Calu3 (cell line): ENCODE measurements around the gene ANXA10. TPM values are rescaled to one million over a fixed set of nuclear protein-coding genes. Genes with fewer than 3 reads are reported as not detected.

ENCODE experiments used
- BruUV-seq: library from RNA; stranded (reverse); fragments of 400-500 nt; replicated peaks from 2 replicates; lab custom pipeline; 2021; lab: Mats Ljungman, UMichigan
- CTCF ChIA-PET: fragments of 300-600 bp; sonication (Branson Sonifier 250); formaldehyde crosslinking; loops from one replicate; lab custom pipeline; 2022; ENCODE audit warnings: antibody characterized with exemption; lab: Charles Lee
- DNase-seq: peaks from one replicate; pipeline ENCODE4 v3.0.0; 2022
- H3K27ac Mint-ChIP-seq: one replicate; pipeline ENCODE4 v1.8.0; 2022; ENCODE audit warnings: mixed read lengths; ENCODE audit not compliant: unreplicated experiment
- H3K27me3 Mint-ChIP-seq: one replicate; pipeline ENCODE4 v1.8.0; 2022; ENCODE audit warnings: mixed read lengths; ENCODE audit not compliant: unreplicated experiment
- H3K36me3 Mint-ChIP-seq: one replicate; pipeline ENCODE4 v1.8.0; 2022; ENCODE audit warnings: mild to moderate bottlenecking, moderate library complexity, mixed read lengths; ENCODE audit not compliant: insufficient read depth, unreplicated experiment
- H3K4me1 Mint-ChIP-seq: one replicate; pipeline ENCODE4 v1.8.0; 2022; ENCODE audit warnings: mild to moderate bottlenecking, low read depth, mixed read lengths; ENCODE audit not compliant: unreplicated experiment
- H3K4me3 Mint-ChIP-seq: one replicate; pipeline ENCODE4 v1.8.0; 2022; ENCODE audit warnings: mild to moderate bottlenecking, low read depth, moderate library complexity, mixed read lengths; ENCODE audit not compliant: unreplicated experiment
- H3K9me3 Mint-ChIP-seq: one replicate; pipeline ENCODE4 v1.8.0; 2022; ENCODE audit warnings: low read depth, mixed read lengths; ENCODE audit not compliant: unreplicated experiment
- intact Hi-C: fragments of 100-400 bp; cut with micrococcal nuclease; formaldehyde crosslinking; loops from one replicate; pipeline ENCODE4 v1.10.0; 2022; ENCODE audit not compliant: unreplicated experiment
- total RNA-seq: library from RNA; stranded (reverse); gene quantifications from 2 replicates; pipeline ENCODE4 v1.2.3, GENCODE V29; 2022
- TF ChIP-seq, protein P1 (sequence below): fragments of 200-600 bp; IDR thresholded peaks from one replicate; pipeline ENCODE4 v1.8.0; 2022; ENCODE audit warnings: antibody characterized with exemption; ENCODE audit not compliant: unreplicated experiment

ANXA10 gene
- total RNA-seq, 1 experiment from 2014 or later, result 43.2 TPM

DNA sequence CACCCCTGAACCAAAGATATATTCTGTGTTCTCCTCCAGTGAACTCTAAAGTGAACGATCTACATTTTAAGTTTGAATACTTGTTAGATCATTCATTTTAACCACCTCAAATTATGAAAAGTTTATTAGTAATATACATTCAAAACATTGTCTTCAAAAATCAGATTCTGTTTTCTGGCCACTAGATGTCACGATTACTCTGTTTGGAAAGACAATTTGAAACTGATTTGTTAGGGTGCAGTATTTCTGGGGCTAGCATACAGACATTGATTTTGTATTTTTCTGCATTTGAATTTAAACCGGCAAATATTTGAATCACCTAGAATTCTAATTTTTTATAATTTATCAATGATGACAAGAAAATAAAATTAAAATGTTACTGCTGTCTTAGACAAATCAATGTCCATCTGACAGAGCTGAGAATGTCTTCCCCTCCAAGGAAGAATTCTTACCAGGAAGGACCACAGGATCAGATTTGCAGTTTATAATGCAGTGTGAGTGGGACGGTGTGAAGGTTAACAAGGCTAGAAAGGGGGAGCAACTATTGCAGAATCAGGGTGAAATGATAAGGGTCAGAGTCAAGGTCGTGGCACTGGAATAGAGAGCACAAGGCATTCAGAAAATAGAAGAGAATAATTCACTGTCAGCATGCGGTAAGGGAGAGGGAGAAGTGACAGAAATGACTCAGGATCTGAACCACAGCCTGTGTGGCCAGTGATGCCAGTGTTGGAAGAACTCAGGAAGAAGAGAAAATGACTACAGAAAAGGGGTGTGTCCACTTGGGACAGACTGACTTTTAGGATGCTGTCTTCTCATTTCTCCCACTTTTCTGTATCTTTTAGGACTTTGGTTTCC lies 91.6 kb downstream of the ANXA10 start:
- Mint-ChIP-seq H3K27me3 (no peaks in the 10 kb centered on the region), H3K27ac (peak overlapping the region; percentile 38), H3K9me3 (peaks cover 3% of the 10 kb centered on the region), H3K36me3 (peaks cover 5% of the 10 kb centered on the region), H3K4me3 (no peak overlapping the region), H3K4me1 (no peaks in the 10 kb centered on the region)
- CTCF ChIA-PET, result interaction anchor here (0.5 kb wide), 1 partner anchor 112 kb away, joined by 3 read pairs; no protein-coding TSS in a partner anchor
- no TSS peak for BruUV-seq
- TF ChIP-seq, protein P1, sequence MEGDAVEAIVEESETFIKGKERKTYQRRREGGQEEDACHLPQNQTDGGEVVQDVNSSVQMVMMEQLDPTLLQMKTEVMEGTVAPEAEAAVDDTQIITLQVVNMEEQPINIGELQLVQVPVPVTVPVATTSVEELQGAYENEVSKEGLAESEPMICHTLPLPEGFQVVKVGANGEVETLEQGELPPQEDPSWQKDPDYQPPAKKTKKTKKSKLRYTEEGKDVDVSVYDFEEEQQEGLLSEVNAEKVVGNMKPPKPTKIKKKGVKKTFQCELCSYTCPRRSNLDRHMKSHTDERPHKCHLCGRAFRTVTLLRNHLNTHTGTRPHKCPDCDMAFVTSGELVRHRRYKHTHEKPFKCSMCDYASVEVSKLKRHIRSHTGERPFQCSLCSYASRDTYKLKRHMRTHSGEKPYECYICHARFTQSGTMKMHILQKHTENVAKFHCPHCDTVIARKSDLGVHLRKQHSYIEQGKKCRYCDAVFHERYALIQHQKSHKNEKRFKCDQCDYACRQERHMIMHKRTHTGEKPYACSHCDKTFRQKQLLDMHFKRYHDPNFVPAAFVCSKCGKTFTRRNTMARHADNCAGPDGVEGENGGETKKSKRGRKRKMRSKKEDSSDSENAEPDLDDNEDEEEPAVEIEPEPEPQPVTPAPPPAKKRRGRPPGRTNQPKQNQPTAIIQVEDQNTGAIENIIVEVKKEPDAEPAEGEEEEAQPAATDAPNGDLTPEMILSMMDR, result peak; percentile 29
- DNase-seq, result no peak
- intact Hi-C loops, result loop anchor here (2.0 kb wide), 1 partner anchor 739 kb away; no protein-coding TSS in a partner anchor

DNA sequence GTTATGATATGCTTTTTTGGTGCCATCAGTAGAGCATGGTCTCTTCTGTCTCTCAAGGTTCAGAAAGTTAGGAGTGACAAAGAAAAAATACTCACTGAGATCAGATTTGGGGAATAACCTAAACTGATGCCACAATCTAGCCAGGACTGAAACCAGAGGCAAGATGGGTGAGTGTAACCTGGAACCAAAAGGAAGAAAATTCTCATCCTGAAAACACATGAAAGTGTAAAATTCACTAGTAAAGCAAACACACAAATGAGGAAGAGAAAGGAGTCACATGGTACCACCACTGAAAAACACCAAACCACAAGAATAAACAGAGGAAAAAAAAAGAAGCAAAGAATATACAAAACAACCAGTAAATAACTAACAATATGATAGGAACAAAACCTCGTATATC lies 96.4 kb downstream of the ANXA10 start:
- intact Hi-C loops, result no loop called here
- no peaks in the 10 kb centered on the region for H3K4me1 Mint-ChIP-seq

DNA sequence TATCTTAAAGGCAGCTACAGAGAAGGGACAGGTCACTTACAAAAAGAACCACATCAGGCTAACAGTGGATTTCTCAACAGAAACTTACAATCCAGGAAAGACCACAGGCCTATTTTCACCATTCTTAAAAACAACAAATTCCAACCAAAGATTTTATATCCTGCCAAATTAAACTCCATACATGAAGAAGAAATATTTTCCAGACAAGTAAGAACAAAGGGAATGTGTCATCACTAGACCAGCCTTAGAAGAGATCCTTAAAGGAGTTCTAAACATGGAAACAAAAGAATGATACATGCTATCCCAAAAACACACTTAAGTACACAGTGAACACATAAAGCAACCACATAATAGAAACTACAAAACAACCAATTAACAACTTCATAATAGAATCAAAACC lies 105.6 kb downstream of the ANXA10 start:
- TF ChIP-seq, protein P1, result no peak
- Mint-ChIP-seq H3K27me3 (no peaks in the 10 kb centered on the region), H3K4me1 (no peaks in the 10 kb centered on the region), H3K9me3 (peaks cover 9% of the 10 kb centered on the region), H3K27ac (no peak overlapping the region), H3K36me3 (no peaks in the 10 kb centered on the region), H3K4me3 (no peak overlapping the region)
- intact Hi-C loops, result no loop called here
- BruUV-seq, result no TSS peak
- CTCF ChIA-PET, result no interaction called here
- DNase-seq, result no peak

More for the DNA sequence above, 96.4 kb downstream of the ANXA10 start:
- H3K36me3 Mint-ChIP-seq, result peaks cover 5% of the 10 kb centered on the region
- peaks cover 3% of the 10 kb centered on the region for H3K9me3 Mint-ChIP-seq
- TF ChIP-seq, protein P1, result no peak
- no peaks in the 10 kb centered on the region for H3K27me3 Mint-ChIP-seq
- no peak overlapping the region for H3K27ac Mint-ChIP-seq
- CTCF ChIA-PET, result no interaction called here
- no peak for DNase-seq
- no peak overlapping the region for H3K4me3 Mint-ChIP-seq
- BruUV-seq, result no TSS peak

DNA sequence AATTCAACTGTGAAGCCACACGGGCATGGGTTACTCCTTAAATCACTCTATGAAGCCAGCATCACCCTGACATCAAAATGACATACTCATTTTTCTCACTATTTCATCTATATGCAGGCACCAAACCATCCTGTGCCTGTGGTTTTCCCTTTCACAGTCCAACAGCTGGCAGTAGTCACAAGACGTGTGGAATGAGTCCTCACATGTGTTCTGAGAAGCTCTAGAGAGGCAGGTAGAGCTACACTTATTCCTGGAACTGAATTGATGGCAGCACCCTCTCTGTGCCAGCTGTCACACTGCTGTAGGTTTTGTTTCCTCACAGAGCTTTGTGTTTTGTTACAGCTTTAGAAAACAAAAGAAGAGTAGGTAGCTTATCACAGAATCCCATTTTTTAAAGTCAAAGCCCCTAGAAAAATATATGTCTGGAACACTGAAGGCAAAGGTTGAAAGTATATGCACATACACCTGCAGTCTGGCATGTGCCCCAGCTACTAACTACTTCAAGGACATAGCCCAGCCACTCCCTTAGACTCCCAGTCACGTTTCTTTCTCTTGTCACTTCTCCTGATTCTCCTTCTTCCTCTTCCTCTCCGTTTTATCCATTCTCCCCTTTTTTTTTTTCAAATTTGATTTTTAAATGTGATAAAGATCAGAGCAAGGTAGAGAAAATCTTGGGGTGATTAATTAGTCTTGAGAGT lies 107.1 kb downstream of the ANXA10 start:
- Mint-ChIP-seq H3K4me1 (no peaks in the 10 kb centered on the region), H3K4me3 (no peak overlapping the region), H3K27ac (no peak overlapping the region), H3K27me3 (no peaks in the 10 kb centered on the region), H3K36me3 (no peaks in the 10 kb centered on the region), H3K9me3 (peaks cover 11% of the 10 kb centered on the region)
- intact Hi-C loops, result no loop called here
- CTCF ChIA-PET, result interaction anchor here (0.7 kb wide), 1 partner anchor 203 kb away, joined by 4 read pairs; no protein-coding TSS in a partner anchor
- TF ChIP-seq, protein P1, result no peak
- no peak for DNase-seq
- BruUV-seq, result no TSS peak
